Measurements from ENCODE around the gene NTSR1.

GRCh38 chr20:62738025-62738881, 29.6 kb downstream of the NTSR1 start:
- TF ChIP-seq ZNF274 (IDR thresholded peaks at IDR 0.05; ENCODE audit: low read depth, low read length) = no peak
- no peak for TF ChIP-seq YY1 (IDR thresholded peaks at IDR 0.05; ENCODE audit: insufficient read depth, insufficient read length)

All from NT2/D1 (cell line).